Gastroesophageal sphincter (tissue), 3 donors: ENCODE data around the gene ST8SIA6.

ENCODE experiments used
- POLR2A ChIP-seq, 2 donors: fragments of 450-650 bp; IDR thresholded peaks; one replicate each; pipeline ENCODE4 v1.6.1; 2017; ENCODE audit warnings: antibody characterized with exemption in 2 of 2, mild to moderate bottlenecking in 2 of 2, moderate library complexity in 1 of 2
- POLR2AphosphoS5 ChIP-seq: sonication (generic); formaldehyde crosslinking; IDR thresholded peaks from one replicate; pipeline ENCODE4 v1.6.1; 2017; ENCODE audit warnings: antibody characterized with exemption
- TF ChIP-seq, protein P1 (sequence below), 4 experiments: fragments of 200-600 bp in 2 of 4; fragments of 450-650 bp in 2 of 4; sonication (generic) in 1 of 4; IDR thresholded peaks; one replicate each; pipeline ENCODE4 v1.5.1; 2017 to 2019; ENCODE audit warnings: antibody characterized with exemption in 4 of 4, mild to moderate bottlenecking in 2 of 4, moderate library complexity in 2 of 4

GRCh38 chr10:17457083-17457482 is 2.7 kb upstream of the ST8SIA6 start:
- TF ChIP-seq, protein P1, sequence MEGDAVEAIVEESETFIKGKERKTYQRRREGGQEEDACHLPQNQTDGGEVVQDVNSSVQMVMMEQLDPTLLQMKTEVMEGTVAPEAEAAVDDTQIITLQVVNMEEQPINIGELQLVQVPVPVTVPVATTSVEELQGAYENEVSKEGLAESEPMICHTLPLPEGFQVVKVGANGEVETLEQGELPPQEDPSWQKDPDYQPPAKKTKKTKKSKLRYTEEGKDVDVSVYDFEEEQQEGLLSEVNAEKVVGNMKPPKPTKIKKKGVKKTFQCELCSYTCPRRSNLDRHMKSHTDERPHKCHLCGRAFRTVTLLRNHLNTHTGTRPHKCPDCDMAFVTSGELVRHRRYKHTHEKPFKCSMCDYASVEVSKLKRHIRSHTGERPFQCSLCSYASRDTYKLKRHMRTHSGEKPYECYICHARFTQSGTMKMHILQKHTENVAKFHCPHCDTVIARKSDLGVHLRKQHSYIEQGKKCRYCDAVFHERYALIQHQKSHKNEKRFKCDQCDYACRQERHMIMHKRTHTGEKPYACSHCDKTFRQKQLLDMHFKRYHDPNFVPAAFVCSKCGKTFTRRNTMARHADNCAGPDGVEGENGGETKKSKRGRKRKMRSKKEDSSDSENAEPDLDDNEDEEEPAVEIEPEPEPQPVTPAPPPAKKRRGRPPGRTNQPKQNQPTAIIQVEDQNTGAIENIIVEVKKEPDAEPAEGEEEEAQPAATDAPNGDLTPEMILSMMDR (IDR thresholded peaks at IDR 0.05): no peak
- TF ChIP-seq POLR2A (IDR thresholded peaks at IDR 0.05) (no peak), POLR2AphosphoS5 (no peak)
